Calu3 (cell line): ENCODE measurements around the gene MAP1LC3B. TPM values are rescaled to one million over a fixed set of nuclear protein-coding genes. Genes with fewer than 3 reads are reported as not detected.

ENCODE experiments used
- BruUV-seq: library from RNA; stranded (reverse); fragments of 400-500 nt; replicated peaks from 2 replicates; lab custom pipeline; 2021; lab: Mats Ljungman, UMichigan
- CTCF ChIA-PET: fragments of 300-600 bp; sonication (Branson Sonifier 250); formaldehyde crosslinking; loops from one replicate; lab custom pipeline; 2022; ENCODE audit warnings: antibody characterized with exemption; lab: Charles Lee
- DNase-seq: peaks from one replicate; pipeline ENCODE4 v3.0.0; 2022
- H3K27ac Mint-ChIP-seq: one replicate; pipeline ENCODE4 v1.8.0; 2022; ENCODE audit warnings: mixed read lengths; ENCODE audit not compliant: unreplicated experiment
- H3K27me3 Mint-ChIP-seq: one replicate; pipeline ENCODE4 v1.8.0; 2022; ENCODE audit warnings: mixed read lengths; ENCODE audit not compliant: unreplicated experiment
- H3K36me3 Mint-ChIP-seq: one replicate; pipeline ENCODE4 v1.8.0; 2022; ENCODE audit warnings: mild to moderate bottlenecking, moderate library complexity, mixed read lengths; ENCODE audit not compliant: insufficient read depth, unreplicated experiment
- H3K4me1 Mint-ChIP-seq: one replicate; pipeline ENCODE4 v1.8.0; 2022; ENCODE audit warnings: mild to moderate bottlenecking, low read depth, mixed read lengths; ENCODE audit not compliant: unreplicated experiment
- H3K4me3 Mint-ChIP-seq: one replicate; pipeline ENCODE4 v1.8.0; 2022; ENCODE audit warnings: mild to moderate bottlenecking, low read depth, moderate library complexity, mixed read lengths; ENCODE audit not compliant: unreplicated experiment
- H3K9me3 Mint-ChIP-seq: one replicate; pipeline ENCODE4 v1.8.0; 2022; ENCODE audit warnings: low read depth, mixed read lengths; ENCODE audit not compliant: unreplicated experiment
- intact Hi-C: fragments of 100-400 bp; cut with micrococcal nuclease; formaldehyde crosslinking; loops from one replicate; pipeline ENCODE4 v1.10.0; 2022; ENCODE audit not compliant: unreplicated experiment
- total RNA-seq: library from RNA; stranded (reverse); gene quantifications from 2 replicates; pipeline ENCODE4 v1.2.3, GENCODE V29; 2022
- TF ChIP-seq, protein P1 (sequence below): fragments of 200-600 bp; IDR thresholded peaks from one replicate; pipeline ENCODE4 v1.8.0; 2022; ENCODE audit warnings: antibody characterized with exemption; ENCODE audit not compliant: unreplicated experiment

The MAP1LC3B gene
- total RNA-seq, 1 experiment from 2014 or later = 71.5 TPM

DNA sequence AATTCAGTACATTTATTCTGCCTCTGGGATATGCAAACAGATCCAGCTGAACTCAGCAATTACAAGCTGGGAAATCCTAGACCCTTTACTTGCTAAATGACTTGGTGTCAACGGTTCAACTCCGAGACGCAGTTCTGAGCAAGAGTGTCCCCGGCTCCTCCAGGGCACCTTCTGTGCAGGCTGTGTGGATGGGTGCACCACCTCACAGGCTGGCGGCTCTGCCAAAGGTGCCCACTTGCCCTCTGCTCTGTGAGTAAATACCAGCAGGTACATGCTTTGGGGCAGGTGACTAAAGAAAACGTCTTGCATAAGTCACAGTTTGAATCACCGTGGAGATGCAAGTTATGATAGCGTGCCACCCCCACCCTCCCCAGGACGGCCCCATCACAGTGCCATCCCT is 23.3 kb downstream of the MAP1LC3B start:
- no peak overlapping the region for H3K27ac Mint-ChIP-seq
- BruUV-seq = no TSS peak
- H3K4me1 Mint-ChIP-seq = no peaks in the 10 kb centered on the region
- CTCF ChIA-PET = no interaction called here
- no peaks in the 10 kb centered on the region for H3K27me3 Mint-ChIP-seq
- H3K9me3 Mint-ChIP-seq = no peaks in the 10 kb centered on the region
- TF ChIP-seq, protein P1, sequence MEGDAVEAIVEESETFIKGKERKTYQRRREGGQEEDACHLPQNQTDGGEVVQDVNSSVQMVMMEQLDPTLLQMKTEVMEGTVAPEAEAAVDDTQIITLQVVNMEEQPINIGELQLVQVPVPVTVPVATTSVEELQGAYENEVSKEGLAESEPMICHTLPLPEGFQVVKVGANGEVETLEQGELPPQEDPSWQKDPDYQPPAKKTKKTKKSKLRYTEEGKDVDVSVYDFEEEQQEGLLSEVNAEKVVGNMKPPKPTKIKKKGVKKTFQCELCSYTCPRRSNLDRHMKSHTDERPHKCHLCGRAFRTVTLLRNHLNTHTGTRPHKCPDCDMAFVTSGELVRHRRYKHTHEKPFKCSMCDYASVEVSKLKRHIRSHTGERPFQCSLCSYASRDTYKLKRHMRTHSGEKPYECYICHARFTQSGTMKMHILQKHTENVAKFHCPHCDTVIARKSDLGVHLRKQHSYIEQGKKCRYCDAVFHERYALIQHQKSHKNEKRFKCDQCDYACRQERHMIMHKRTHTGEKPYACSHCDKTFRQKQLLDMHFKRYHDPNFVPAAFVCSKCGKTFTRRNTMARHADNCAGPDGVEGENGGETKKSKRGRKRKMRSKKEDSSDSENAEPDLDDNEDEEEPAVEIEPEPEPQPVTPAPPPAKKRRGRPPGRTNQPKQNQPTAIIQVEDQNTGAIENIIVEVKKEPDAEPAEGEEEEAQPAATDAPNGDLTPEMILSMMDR = no peak
- peaks cover 69% of the 10 kb centered on the region for H3K36me3 Mint-ChIP-seq
- no peak overlapping the region for H3K4me3 Mint-ChIP-seq
- intact Hi-C loops = loop anchor here (10.0 kb wide), 1 partner anchor 159 kb away; no protein-coding TSS in a partner anchor
- no peak for DNase-seq

DNA sequence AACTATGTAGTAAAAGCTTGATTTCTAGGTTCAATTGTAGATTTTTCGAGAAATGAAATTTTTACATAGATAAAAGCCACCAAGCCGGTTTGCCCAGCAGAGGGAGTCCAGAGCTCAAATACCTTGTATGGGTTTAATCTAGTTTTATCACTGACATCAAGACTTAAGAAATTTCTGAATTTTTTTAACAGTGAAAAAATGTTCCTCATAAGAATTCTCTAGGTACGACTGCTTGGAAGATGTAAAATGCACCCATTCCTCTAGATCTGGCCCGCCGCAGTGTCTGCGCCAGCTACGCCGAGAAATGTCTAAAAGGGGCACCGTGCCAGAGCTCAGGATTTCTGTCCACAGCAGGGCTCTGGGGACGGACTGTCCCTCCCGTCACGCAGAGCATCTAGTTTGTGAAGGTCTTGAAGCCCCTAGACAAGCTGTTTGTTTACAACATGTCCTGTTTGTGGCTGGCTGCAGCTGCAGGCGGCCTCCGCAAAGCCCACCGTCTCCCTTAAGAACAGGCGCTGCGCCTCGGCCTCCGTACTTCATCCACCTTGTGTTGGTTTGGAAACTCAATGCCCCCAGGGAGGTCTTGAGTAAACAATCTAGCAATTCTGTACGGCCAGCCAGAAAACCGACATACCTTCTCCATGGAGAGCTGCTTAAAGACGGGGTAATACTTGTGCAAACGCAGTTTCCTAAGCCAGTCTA is 24.8 kb downstream of the MAP1LC3B start:
- TF ChIP-seq, protein P1 = peak; percentile 47
- intact Hi-C loops = loop anchor here (2.0 to 10.0 kb wide), 2 partner anchors 158 to 220 kb away; no protein-coding TSS in a partner anchor
- peak; percentile 51 for DNase-seq
- H3K36me3 Mint-ChIP-seq = peaks cover 70% of the 10 kb centered on the region
- H3K27ac Mint-ChIP-seq = no peak overlapping the region
- H3K4me3 Mint-ChIP-seq = no peak overlapping the region
- BruUV-seq = no TSS peak
- H3K4me1 Mint-ChIP-seq = no peaks in the 10 kb centered on the region
- no peaks in the 10 kb centered on the region for H3K9me3 Mint-ChIP-seq
- no peaks in the 10 kb centered on the region for H3K27me3 Mint-ChIP-seq
- CTCF ChIA-PET = interaction anchor here (0.7 to 2.1 kb wide), 8 partner anchors 9 to 219 kb away, joined by 3 to 29 read pairs (median 3); no protein-coding TSS in a partner anchor

DNA sequence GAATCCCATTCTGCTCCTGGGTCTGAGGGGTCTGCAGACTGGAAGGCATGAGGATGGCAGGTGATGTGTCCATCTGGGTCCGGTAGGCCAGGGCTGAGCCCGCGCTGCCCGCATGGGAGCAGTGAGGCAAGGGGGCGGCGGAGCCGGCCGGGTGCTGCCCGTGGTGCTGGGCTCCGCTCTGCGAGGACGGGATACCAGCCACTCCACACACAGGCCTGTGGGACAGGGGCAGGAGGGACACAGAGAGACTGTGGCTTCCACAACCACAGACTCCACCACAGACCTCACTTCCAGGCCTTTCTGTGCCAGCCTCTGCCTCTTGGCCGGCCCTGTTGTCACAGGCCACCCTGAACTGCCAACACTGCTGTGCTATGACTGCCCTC is 25.4 kb downstream of the MAP1LC3B start:
- H3K27ac Mint-ChIP-seq = no peak overlapping the region
- H3K36me3 Mint-ChIP-seq = peaks cover 71% of the 10 kb centered on the region
- intact Hi-C loops = loop anchor here (2.0 to 10.0 kb wide), 2 partner anchors 157 to 219 kb away; no protein-coding TSS in a partner anchor

DNA sequence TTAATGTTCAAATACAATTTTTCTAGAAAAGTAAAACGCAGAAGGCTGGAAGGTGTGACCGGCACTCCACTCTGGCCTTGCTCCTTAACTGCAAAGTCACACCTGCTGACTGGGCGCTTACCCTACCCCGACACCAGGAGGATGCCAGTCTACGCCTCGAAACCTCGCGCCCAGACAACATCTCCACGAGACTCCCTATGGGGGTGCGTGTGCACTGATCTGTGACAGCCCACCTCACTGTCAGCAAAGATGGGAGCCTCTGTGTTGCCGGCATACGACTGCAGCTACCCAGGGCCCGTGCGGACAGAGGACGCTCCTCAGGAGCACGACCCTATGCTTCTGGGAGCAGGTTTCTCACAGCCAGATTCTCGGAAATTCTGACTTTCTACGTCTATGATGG is 26.1 kb downstream of the MAP1LC3B start:
- no TSS peak for BruUV-seq

More for the DNA sequence above, 25.4 kb downstream of the MAP1LC3B start:
- no peak for DNase-seq
- TF ChIP-seq, protein P1 = no peak
- no TSS peak for BruUV-seq
- CTCF ChIA-PET = interaction anchor here (0.9 to 2.1 kb wide), 5 partner anchors 8 to 218 kb away, joined by 3 to 29 read pairs (median 4); no protein-coding TSS in a partner anchor
- H3K27me3 Mint-ChIP-seq = no peaks in the 10 kb centered on the region
- H3K4me3 Mint-ChIP-seq = no peak overlapping the region
- H3K4me1 Mint-ChIP-seq = no peaks in the 10 kb centered on the region
- H3K9me3 Mint-ChIP-seq = no peaks in the 10 kb centered on the region

More for the DNA sequence above, 26.1 kb downstream of the MAP1LC3B start:
- Mint-ChIP-seq H3K4me1 (no peaks in the 10 kb centered on the region), H3K36me3 (peaks cover 67% of the 10 kb centered on the region), H3K4me3 (no peak overlapping the region), H3K27ac (no peak overlapping the region), H3K9me3 (no peaks in the 10 kb centered on the region), H3K27me3 (no peaks in the 10 kb centered on the region)
- CTCF ChIA-PET = no interaction called here
- TF ChIP-seq, protein P1 = no peak
- no peak for DNase-seq
- intact Hi-C loops = loop anchor here (10.0 kb wide), 1 partner anchor 157 kb away; no protein-coding TSS in a partner anchor
